ENCODE measurements around the gene PAIP2.
"Not testable (repeated sequence)": the region's sequence is repeated elsewhere in the genome, so short reads cannot be mapped to it uniquely, and the experiment has no call there.

The PAIP2 gene

GRCh38 chr5:139384591-139385051, 43.0 kb downstream of the PAIP2 start:
- H3K4me3 ChIP-seq (ENCODE audit: low read depth, low read length): no peak overlapping the region
- no peak for TF ChIP-seq POLR2A (IDR thresholded peaks at IDR 0.05; ENCODE audit: extremely low read depth, insufficient read length)
- TF ChIP-seq CTCF (IDR thresholded peaks at IDR 0.05; ENCODE audit: low read depth, low read length): no peak
- no peak for TF ChIP-seq MAX (IDR thresholded peaks at IDR 0.05; ENCODE audit: low read depth, low read length)
- no peak for TF ChIP-seq MYC (IDR thresholded peaks at IDR 0.05; ENCODE audit: low read depth, low read length)
- peak; percentile 60 for DNase-seq (ENCODE audit: low read depth)

GRCh38 chr5:139385061-139386049, 43.7 kb downstream of the PAIP2 start:
- peak overlapping the region; percentile 23 for H3K4me3 ChIP-seq (ENCODE audit: low read depth, low read length)
- TF ChIP-seq MAX (IDR thresholded peaks at IDR 0.05; ENCODE audit: low read depth, low read length) (no peak), MYC (IDR thresholded peaks at IDR 0.05; ENCODE audit: low read depth, low read length) (no peak), CTCF (IDR thresholded peaks at IDR 0.05; ENCODE audit: low read depth, low read length) (no peak), POLR2A (IDR thresholded peaks at IDR 0.05; ENCODE audit: extremely low read depth, insufficient read length) (no peak)

GRCh38 chr5:139386050-139386438, 44.4 kb downstream of the PAIP2 start:
- TF ChIP-seq MAX (IDR thresholded peaks at IDR 0.05; ENCODE audit: low read depth, low read length): no peak
- TF ChIP-seq POLR2A (IDR thresholded peaks at IDR 0.05; ENCODE audit: extremely low read depth, insufficient read length): no peak
- 0 out of 2 replicates have a peak, but pooled peaks have one; percentile 19 for TF ChIP-seq MYC (IDR thresholded peaks at IDR 0.05; ENCODE audit: low read depth, low read length)
- no peak for TF ChIP-seq CTCF (IDR thresholded peaks at IDR 0.05; ENCODE audit: low read depth, low read length)
- DNase-seq (ENCODE audit: low read depth): peak; percentile 87
- H3K4me3 ChIP-seq (ENCODE audit: low read depth, low read length): no peak overlapping the region

More at GRCh38 chr5:139385061-139386049, 43.7 kb downstream of the PAIP2 start:
- peak; percentile 78 for DNase-seq (ENCODE audit: low read depth)

GRCh38 chr5:139386956-139387355, 45.3 kb downstream of the PAIP2 start:
- not testable (repeated sequence) for H3K4me3 ChIP-seq (ENCODE audit: low read depth, low read length); DNase-seq (ENCODE audit: low read depth)

GRCh38 chr5:139387611-139388197, 46.0 kb downstream of the PAIP2 start:
- no peak for DNase-seq (ENCODE audit: low read depth)
- peak overlapping the region; percentile 21 for H3K4me3 ChIP-seq (ENCODE audit: low read depth, low read length)
- TF ChIP-seq MYC (IDR thresholded peaks at IDR 0.05; ENCODE audit: low read depth, low read length): no peak
- no peak for TF ChIP-seq POLR2A (IDR thresholded peaks at IDR 0.05; ENCODE audit: extremely low read depth, insufficient read length)
- TF ChIP-seq MAX (IDR thresholded peaks at IDR 0.05; ENCODE audit: low read depth, low read length): no peak
- TF ChIP-seq CTCF (IDR thresholded peaks at IDR 0.05; ENCODE audit: low read depth, low read length): no peak

- TF ChIP-seq CTCF (IDR thresholded peaks at IDR 0.05; ENCODE audit: low read depth, low read length) (no peak), MAX (IDR thresholded peaks at IDR 0.05; ENCODE audit: low read depth, low read length) (0 out of 2 replicates have a peak, but pooled peaks have one; percentile 13), MYC (IDR thresholded peaks at IDR 0.05; ENCODE audit: low read depth, low read length) (peak; percentile 23; the same call in 1 of the 2 replicates), POLR2A (IDR thresholded peaks at IDR 0.05; ENCODE audit: extremely low read depth, insufficient read length) (peak; percentile 19)
- peak; percentile 93 for DNase-seq (ENCODE audit: low read depth)
- H3K4me3 ChIP-seq (ENCODE audit: low read depth, low read length): peak overlapping the region; percentile 21
These were observed 46.7 kb downstream of the PAIP2 start for GRCh38 chr5:139388198-139388821.
